ENCODE data around the gene KLHL21. TPM values are rescaled to one million over a fixed set of nuclear protein-coding genes. Genes with fewer than 3 reads are reported as not detected.

The KLHL21 gene
- total and polyA plus RNA-seq, 10 of the 15 experiments (the other 5 are each of a cell fraction or from before 2014, with no cell fraction given), result 0.76 to 12.2 (median 5.2) TPM

DNA sequence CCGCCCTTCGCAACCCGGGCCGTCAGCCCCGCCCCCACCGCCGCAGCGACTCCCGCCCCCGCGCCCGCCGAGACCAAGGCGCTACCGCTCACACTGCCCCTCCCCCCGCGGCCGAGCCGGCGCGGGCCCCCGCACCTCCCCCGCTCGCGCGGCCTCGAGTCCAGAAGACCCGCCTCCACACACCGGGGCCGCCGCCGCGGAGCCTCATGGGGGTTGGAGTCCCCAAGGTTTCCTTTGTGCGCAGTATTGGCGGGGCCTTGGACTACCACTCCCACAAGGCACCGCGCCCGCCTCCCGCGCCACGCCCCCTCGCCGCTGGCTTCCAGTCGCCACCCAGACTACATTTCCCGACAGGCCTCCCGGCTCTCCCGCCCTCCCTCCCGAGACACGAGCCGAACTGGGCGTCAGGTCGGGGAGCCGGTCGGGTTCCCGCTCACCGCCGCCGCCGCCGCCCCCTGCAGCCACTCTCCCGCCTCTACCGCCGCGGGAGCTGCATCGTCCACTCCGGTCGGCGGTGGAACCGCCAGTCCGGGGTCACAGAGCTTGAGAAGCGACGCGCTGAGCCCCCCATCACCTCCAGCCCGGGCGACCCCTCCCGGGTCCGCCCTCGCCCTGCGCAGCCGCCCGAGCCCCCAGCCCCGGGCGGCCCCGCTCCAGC lies 10.8 kb upstream of the KLHL21 start, which contains the start of gene PHF13 (continued):
- TF ChIP-seq, protein P1, sequence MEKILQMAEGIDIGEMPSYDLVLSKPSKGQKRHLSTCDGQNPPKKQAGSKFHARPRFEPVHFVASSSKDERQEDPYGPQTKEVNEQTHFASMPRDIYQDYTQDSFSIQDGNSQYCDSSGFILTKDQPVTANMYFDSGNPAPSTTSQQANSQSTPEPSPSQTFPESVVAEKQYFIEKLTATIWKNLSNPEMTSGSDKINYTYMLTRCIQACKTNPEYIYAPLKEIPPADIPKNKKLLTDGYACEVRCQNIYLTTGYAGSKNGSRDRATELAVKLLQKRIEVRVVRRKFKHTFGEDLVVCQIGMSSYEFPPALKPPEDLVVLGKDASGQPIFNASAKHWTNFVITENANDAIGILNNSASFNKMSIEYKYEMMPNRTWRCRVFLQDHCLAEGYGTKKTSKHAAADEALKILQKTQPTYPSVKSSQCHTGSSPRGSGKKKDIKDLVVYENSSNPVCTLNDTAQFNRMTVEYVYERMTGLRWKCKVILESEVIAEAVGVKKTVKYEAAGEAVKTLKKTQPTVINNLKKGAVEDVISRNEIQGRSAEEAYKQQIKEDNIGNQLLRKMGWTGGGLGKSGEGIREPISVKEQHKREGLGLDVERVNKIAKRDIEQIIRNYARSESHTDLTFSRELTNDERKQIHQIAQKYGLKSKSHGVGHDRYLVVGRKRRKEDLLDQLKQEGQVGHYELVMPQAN (conservative IDR thresholded peaks at IDR 0.05), result peak; percentile 69
- no peak; a peak in 1 of 4 replicates for TF ChIP-seq EP300 (IDR thresholded peaks at IDR 0.05; ENCODE audit: borderline replicate concordance in 1 of 2, control insufficient read depth in 1 of 2, low read depth in 2 of 2, low read length in 2 of 2)
- no peak for TF ChIP-seq CBX5 (IDR thresholded peaks at IDR 0.05; ENCODE audit: low read depth)
- no peak for TF ChIP-seq RCOR1 (conservative IDR thresholded peaks at IDR 0.05; ENCODE audit: low read depth, low read length)
- TF ChIP-seq TCF12 (IDR thresholded peaks at IDR 0.05; ENCODE audit: low read depth, low read length), result peak; percentile 73; the same call in 1 of the 2 replicates
- TF ChIP-seq TCF3 (IDR thresholded peaks at IDR 0.05; ENCODE audit: borderline replicate concordance, insufficient read depth, low read depth, low read length), result 0 out of 2 replicates have a peak, but pooled peaks have one; percentile 25
- TF ChIP-seq KAT2A (conservative IDR thresholded peaks at IDR 0.05; ENCODE audit: control insufficient read depth, low read depth, low read length), result no peak
- TF ChIP-seq BHLHE40 (IDR thresholded peaks at IDR 0.05; ENCODE audit: borderline replicate concordance in 1 of 2, low read depth in 2 of 2, low read length in 1 of 2), result peak; percentile 59 to 63; a peak in 3 of 4 replicates
- TF ChIP-seq ZBED1 (IDR thresholded peaks at IDR 0.05; ENCODE audit: borderline replicate concordance), result no peak
- TF ChIP-seq JUNB (IDR thresholded peaks at IDR 0.05), result no peak
- TF ChIP-seq SREBF1 (IDR thresholded peaks at IDR 0.05; ENCODE audit: low read length), result peak; percentile 85
- TF ChIP-seq POLR2AphosphoS5 (IDR thresholded peaks at IDR 0.05; ENCODE audit: low read length), result 0 out of 2 replicates have a peak, but pooled peaks have one; percentile 39
- TF ChIP-seq TBL1XR1 (IDR thresholded peaks at IDR 0.05; ENCODE audit: low read depth, low read length), result no peak
- TF ChIP-seq PAX8 (IDR thresholded peaks at IDR 0.05), result no peak
- peak; percentile 57; the same call in 1 of the 2 replicates for TF ChIP-seq YY1 (IDR thresholded peaks at IDR 0.05; ENCODE audit: low read depth, low read length)
- TF ChIP-seq, protein P2, sequence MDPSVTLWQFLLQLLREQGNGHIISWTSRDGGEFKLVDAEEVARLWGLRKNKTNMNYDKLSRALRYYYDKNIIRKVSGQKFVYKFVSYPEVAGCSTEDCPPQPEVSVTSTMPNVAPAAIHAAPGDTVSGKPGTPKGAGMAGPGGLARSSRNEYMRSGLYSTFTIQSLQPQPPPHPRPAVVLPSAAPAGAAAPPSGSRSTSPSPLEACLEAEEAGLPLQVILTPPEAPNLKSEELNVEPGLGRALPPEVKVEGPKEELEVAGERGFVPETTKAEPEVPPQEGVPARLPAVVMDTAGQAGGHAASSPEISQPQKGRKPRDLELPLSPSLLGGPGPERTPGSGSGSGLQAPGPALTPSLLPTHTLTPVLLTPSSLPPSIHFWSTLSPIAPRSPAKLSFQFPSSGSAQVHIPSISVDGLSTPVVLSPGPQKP (IDR thresholded peaks at IDR 0.05; ENCODE audit: low read depth, low read length), result no peak
- TF ChIP-seq, protein P3, sequence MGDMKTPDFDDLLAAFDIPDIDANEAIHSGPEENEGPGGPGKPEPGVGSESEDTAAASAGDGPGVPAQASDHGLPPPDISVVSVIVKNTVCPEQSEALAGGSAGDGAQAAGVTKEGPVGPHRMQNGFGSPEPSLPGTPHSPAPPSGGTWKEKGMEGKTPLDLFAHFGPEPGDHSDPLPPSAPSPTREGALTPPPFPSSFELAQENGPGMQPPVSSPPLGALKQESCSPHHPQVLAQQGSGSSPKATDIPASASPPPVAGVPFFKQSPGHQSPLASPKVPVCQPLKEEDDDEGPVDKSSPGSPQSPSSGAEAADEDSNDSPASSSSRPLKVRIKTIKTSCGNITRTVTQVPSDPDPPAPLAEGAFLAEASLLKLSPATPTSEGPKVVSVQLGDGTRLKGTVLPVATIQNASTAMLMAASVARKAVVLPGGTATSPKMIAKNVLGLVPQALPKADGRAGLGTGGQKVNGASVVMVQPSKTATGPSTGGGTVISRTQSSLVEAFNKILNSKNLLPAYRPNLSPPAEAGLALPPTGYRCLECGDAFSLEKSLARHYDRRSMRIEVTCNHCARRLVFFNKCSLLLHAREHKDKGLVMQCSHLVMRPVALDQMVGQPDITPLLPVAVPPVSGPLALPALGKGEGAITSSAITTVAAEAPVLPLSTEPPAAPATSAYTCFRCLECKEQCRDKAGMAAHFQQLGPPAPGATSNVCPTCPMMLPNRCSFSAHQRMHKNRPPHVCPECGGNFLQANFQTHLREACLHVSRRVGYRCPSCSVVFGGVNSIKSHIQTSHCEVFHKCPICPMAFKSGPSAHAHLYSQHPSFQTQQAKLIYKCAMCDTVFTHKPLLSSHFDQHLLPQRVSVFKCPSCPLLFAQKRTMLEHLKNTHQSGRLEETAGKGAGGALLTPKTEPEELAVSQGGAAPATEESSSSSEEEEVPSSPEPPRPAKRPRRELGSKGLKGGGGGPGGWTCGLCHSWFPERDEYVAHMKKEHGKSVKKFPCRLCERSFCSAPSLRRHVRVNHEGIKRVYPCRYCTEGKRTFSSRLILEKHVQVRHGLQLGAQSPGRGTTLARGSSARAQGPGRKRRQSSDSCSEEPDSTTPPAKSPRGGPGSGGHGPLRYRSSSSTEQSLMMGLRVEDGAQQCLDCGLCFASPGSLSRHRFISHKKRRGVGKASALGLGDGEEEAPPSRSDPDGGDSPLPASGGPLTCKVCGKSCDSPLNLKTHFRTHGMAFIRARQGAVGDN (IDR thresholded peaks at IDR 0.05), result 0 out of 2 replicates have a peak, but pooled peaks have one; percentile 0
- TF ChIP-seq, protein P4, sequence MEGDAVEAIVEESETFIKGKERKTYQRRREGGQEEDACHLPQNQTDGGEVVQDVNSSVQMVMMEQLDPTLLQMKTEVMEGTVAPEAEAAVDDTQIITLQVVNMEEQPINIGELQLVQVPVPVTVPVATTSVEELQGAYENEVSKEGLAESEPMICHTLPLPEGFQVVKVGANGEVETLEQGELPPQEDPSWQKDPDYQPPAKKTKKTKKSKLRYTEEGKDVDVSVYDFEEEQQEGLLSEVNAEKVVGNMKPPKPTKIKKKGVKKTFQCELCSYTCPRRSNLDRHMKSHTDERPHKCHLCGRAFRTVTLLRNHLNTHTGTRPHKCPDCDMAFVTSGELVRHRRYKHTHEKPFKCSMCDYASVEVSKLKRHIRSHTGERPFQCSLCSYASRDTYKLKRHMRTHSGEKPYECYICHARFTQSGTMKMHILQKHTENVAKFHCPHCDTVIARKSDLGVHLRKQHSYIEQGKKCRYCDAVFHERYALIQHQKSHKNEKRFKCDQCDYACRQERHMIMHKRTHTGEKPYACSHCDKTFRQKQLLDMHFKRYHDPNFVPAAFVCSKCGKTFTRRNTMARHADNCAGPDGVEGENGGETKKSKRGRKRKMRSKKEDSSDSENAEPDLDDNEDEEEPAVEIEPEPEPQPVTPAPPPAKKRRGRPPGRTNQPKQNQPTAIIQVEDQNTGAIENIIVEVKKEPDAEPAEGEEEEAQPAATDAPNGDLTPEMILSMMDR (IDR thresholded peaks at IDR 0.05 in 2 of 3, conservative IDR thresholded peaks at IDR 0.05 in 1 of 3; ENCODE audit: control insufficient read depth in 2 of 3, extremely low read depth in 1 of 3, insufficient read depth in 1 of 3, low read depth in 3 of 3, low read length in 3 of 3), result no peak

Data from GM12878 (cell line).